Small intestine (tissue), 7 donors: ENCODE data around the gene CACNA2D3. TPM values are rescaled to one million over a fixed set of nuclear protein-coding genes. Genes with fewer than 3 reads are reported as not detected.

ENCODE experiments used
- DNase-seq, 2 donors: peaks; one replicate each; pipeline versions ENCODE4 v3.0.0 to v3.0.0-alpha.2; 2013
- FAIRE-seq: peaks from 2 replicates; lab custom pipeline; 2012; peaks lifted over from hg19 to GRCh38; lab: Jason Lieb, UNC
- H3K27ac ChIP-seq, 3 donors: one replicate each; pipeline ENCODE4 v1.5.1; 2013; ENCODE audit warnings: low read length in 2 of 3, mild to moderate bottlenecking in 2 of 3, control low read depth in 1 of 3, inconsistent platforms in 1 of 3, low read depth in 1 of 3, moderate library complexity in 1 of 3
- H3K27me3 ChIP-seq, 3 donors: one replicate each; pipeline ENCODE4 v1.6.1; 2013; ENCODE audit warnings: low read length in 3 of 3, inconsistent platforms in 1 of 3; ENCODE audit not compliant: control insufficient read depth in 3 of 3, insufficient read depth in 3 of 3
- H3K36me3 ChIP-seq, 3 donors: one replicate each; pipeline ENCODE4 v1.6.1; 2013; ENCODE audit warnings: low read length in 3 of 3, inconsistent platforms in 1 of 3, low read depth in 1 of 3, mild to moderate bottlenecking in 1 of 3, moderate library complexity in 1 of 3; ENCODE audit not compliant: control insufficient read depth in 3 of 3, insufficient read depth in 2 of 3
- H3K4me1 ChIP-seq, 3 donors: one replicate each; pipeline ENCODE4 v1.6.1; 2013; ENCODE audit warnings: low read length in 2 of 3, inconsistent platforms in 1 of 3, low read depth in 1 of 3, mild to moderate bottlenecking in 1 of 3, moderate library complexity in 1 of 3; ENCODE audit not compliant: control insufficient read depth in 3 of 3, insufficient read depth in 2 of 3
- H3K4me3 ChIP-seq, 3 donors: one replicate each; pipeline ENCODE4 v1.5.1; 2013; ENCODE audit warnings: low read length in 3 of 3, control low read depth in 1 of 3, inconsistent platforms in 1 of 3, low read depth in 1 of 3, mild to moderate bottlenecking in 1 of 3, moderate library complexity in 1 of 3
- H3K9me3 ChIP-seq, 2 donors: one replicate each; pipeline ENCODE4 v1.6.1; 2013; ENCODE audit warnings: low read depth in 1 of 2, low read length in 1 of 2; ENCODE audit not compliant: control insufficient read depth in 2 of 2, insufficient read depth in 1 of 2
- WGBS, 3 donors: extraction: QIAGEN DNeasy Blood & Tissue Kit; methylation state at CpG; one replicate each; pipeline ENCODE4 v1.1.7; 2013; 5-methylcytosine and 5-hydroxymethylcytosine counted together
- polyA plus RNA-seq, 4 donors: library from polyadenylated mRNA; stranded (reverse) in 3 of 4; unstranded in 1 of 4; fragments of 200-250 nt in 3 of 4; fragments of 120-200 nt in 1 of 4; gene quantifications; one replicate each; pipeline versions ENCODE4 v1.2.1 to v1.2.3, GENCODE V29; 2013
- donor health status: healthy with polysubstance abuse.
- donor health status: control.
- donor health status: control.
- donor health status: Bipolar disorder and iron deficiency.
- donor health status: healthy.

Gene CACNA2D3
- polyA plus RNA-seq, 4 donors, result 0.27 to 0.61 TPM; not detected in 2

DNA sequence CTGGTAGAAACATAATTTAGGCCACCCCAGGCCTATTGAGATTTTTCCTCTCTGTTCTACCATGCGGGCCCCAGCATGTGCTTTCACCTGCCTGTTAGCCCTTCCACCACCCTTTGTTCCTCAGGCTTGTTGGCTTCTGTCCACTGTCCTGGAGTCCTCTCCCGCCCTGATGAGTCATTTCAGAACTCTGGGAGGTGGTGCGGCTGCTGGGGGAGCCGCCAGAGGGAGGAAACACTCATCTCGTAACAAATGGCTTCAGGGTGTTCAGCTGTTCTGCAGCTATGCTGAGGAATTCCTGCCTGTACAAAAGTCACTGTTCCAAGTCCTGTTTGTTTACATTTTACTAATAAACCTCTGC lies 769.2 kb downstream of the CACNA2D3 start:
- 2 to 21% (median 15%) methylated on average over 5 of the region's 5 CpGs for WGBS, 3 donors

GRCh38 chr3:54892168-54892567 lies 769.8 kb downstream of the CACNA2D3 start:
- DNase-seq (no peak), FAIRE-seq (no peak)
- Histone ChIP-seq H3K27me3 (no peaks in the 10 kb centered on the region), H3K4me1 (peaks cover 2 to 8% (median 3%) of the 10 kb centered on the region in 3 donors), H3K4me3 (no peak overlapping the region), H3K36me3 (no peaks in the 10 kb centered on the region), H3K27ac (no peak overlapping the region), H3K9me3 (no peaks in the 10 kb centered on the region)
- 65 to 90% (median 87%) methylated on average over 2 of the region's 2 CpGs for WGBS, 3 donors

More for the DNA sequence above, 769.2 kb downstream of the CACNA2D3 start:
- peaks cover 2 to 8% (median 3%) of the 10 kb centered on the region in 3 donors for H3K4me1 ChIP-seq
- no peaks in the 10 kb centered on the region for H3K36me3 ChIP-seq
- FAIRE-seq, result no peak
- H3K4me3 ChIP-seq, result no peak overlapping the region
- no peaks in the 10 kb centered on the region for H3K9me3 ChIP-seq
- DNase-seq, result peak; percentile 77 to 90
- H3K27me3 ChIP-seq, result no peaks in the 10 kb centered on the region
- peak overlapping the region in 1 of 3 donors; percentile 3 for H3K27ac ChIP-seq

DNA sequence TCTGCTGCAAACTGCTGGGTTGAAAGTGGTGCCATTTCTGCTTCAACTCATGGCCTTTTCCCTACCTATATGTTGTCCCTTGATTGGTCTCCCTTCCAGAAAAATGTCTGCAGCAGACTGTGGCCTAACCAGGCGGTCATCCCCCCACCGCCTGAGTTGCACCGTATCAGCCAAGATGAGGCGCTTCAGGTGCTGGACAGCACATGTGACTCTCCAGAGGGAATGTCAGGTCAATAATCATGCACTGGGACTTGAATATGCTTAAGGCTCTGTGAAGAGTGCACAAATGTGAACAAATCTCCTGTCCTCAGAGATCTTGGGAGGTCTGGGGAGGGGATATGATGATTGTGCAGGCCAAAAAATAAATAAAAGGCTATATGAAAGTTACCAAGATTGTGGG lies 773.3 kb downstream of the CACNA2D3 start:
- H3K4me3 ChIP-seq, result no peak overlapping the region
- H3K9me3 ChIP-seq, result no peaks in the 10 kb centered on the region
- H3K36me3 ChIP-seq, result no peaks in the 10 kb centered on the region
- DNase-seq (no peak), FAIRE-seq (no peak)
- no peak overlapping the region for H3K27ac ChIP-seq
- H3K4me1 ChIP-seq, result peaks cover 2 to 8% (median 3%) of the 10 kb centered on the region in 3 donors
- 89 to 96% (median 93%) methylated on average over 4 of the region's 4 CpGs for whole genome bisulfite sequencing, 3 donors
- no peaks in the 10 kb centered on the region for H3K27me3 ChIP-seq

DNA sequence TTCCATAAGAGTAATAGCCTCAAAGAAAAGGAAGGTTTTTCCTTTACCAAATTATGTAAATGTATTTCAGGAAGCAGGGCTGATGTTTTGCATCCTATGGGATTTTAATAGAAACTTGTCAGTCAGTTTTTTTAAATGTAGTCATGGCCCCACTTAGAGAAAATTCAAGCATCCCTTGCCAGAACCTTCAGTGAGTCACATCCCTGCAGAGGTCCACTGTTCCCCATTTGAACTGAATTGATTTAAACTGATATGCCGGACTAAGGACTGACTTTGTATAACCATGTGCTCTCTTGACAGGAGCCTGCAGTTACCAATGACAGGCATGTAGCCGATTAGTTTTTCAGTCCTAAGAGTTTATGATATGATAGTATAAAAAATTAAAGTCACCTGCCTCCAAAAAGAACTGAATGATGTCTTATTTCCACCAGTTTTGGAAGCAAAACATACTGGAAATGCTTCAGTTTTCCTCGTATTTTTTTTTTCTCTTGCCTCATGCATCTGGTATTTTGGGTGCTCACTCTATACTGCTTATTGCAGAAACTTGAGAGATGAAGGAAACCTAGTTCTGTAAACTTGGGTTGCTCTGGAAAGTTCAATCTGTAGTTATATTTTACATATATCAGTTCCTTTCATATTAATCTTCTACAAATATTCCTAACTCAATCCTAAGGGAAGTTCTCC lies 774.8 kb downstream of the CACNA2D3 start:
- H3K27ac ChIP-seq, result no peak overlapping the region
- no peak overlapping the region for H3K4me3 ChIP-seq
- 78 to 85% (median 83%) methylated on average over 3 of the region's 3 CpGs for WGBS, 3 donors
- FAIRE-seq (no peak), DNase-seq (no peak)
- H3K27me3 ChIP-seq, result no peaks in the 10 kb centered on the region
- H3K4me1 ChIP-seq, result peaks cover 0 to under 1% (median 0%) of the 10 kb centered on the region in 3 donors
- H3K36me3 ChIP-seq, result no peaks in the 10 kb centered on the region
- no peaks in the 10 kb centered on the region for H3K9me3 ChIP-seq

DNA sequence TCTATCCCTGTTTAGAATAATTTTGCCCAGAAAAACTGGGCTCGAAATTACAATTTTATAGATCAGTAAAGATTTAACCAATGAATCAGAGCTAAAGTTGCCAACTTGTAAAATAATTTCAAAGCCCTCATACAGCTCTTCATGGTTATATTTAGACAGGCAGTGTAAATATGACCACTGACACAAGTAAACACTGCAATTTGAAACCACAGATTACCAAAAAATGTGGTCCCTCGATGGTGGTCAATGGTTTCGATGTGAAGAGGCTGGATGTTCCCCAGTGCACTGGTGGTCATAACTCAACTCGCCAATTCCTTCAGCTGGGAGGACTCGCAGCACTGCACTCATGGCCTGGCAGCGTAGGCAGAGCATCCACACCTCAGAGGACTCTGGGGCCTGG lies 776.9 kb downstream of the CACNA2D3 start:
- no peak for DNase-seq
- WGBS, 3 donors, result 67 to 75% (median 70%) methylated on average over 6 of the region's 6 CpGs
- no peaks in the 10 kb centered on the region for H3K27me3 ChIP-seq
- no peak overlapping the region for H3K27ac ChIP-seq
- H3K36me3 ChIP-seq, result no peaks in the 10 kb centered on the region
- FAIRE-seq, result no peak
- no peaks in the 10 kb centered on the region for H3K9me3 ChIP-seq
- H3K4me1 ChIP-seq, result no peaks in the 10 kb centered on the region
- H3K4me3 ChIP-seq, result no peak overlapping the region

GRCh38 chr3:54900838-54901591 lies 778.7 kb downstream of the CACNA2D3 start:
- H3K4me3 ChIP-seq, result no peak overlapping the region
- no peaks in the 10 kb centered on the region for H3K36me3 ChIP-seq
- H3K27ac ChIP-seq, result no peak overlapping the region
- WGBS, 3 donors, result 73 to 88% (median 74%) methylated on average over 8 of the region's 8 CpGs
- H3K9me3 ChIP-seq, result no peaks in the 10 kb centered on the region
- no peaks in the 10 kb centered on the region for H3K4me1 ChIP-seq
- H3K27me3 ChIP-seq, result no peaks in the 10 kb centered on the region
- DNase-seq (no peak), FAIRE-seq (no peak)

GRCh38 chr3:54901906-54902685 lies 779.7 kb downstream of the CACNA2D3 start:
- peaks cover 0 to under 1% (median 0%) of the 10 kb centered on the region in 3 donors for H3K27me3 ChIP-seq
- H3K27ac ChIP-seq, result no peak overlapping the region
- no peak for DNase-seq
- H3K36me3 ChIP-seq, result no peaks in the 10 kb centered on the region
- 66 to 75% (median 67%) methylated on average over 4 of the region's 4 CpGs for WGBS, 3 donors
- no peak for FAIRE-seq
- H3K9me3 ChIP-seq, result no peaks in the 10 kb centered on the region
- no peaks in the 10 kb centered on the region for H3K4me1 ChIP-seq
- H3K4me3 ChIP-seq, result no peak overlapping the region

- 66 to 80% (median 66%) methylated on average over 2 of the region's 2 CpGs for WGBS, 3 donors
- H3K9me3 ChIP-seq, result no peaks in the 10 kb centered on the region
- H3K27ac ChIP-seq, result no peak overlapping the region
- H3K27me3 ChIP-seq, result peaks cover 0 to 2% (median 0%) of the 10 kb centered on the region in 3 donors
- H3K4me3 ChIP-seq, result no peak overlapping the region
- DNase-seq (no peak), FAIRE-seq (no peak)
- no peaks in the 10 kb centered on the region for H3K4me1 ChIP-seq
- no peaks in the 10 kb centered on the region for H3K36me3 ChIP-seq
Measured at GRCh38 chr3:54905261-54905888, 783.0 kb downstream of the CACNA2D3 start.
